Stimulated activated memory B cell treated with anti-CD40 and anti-IgM and Interleukin-4, amounts not matched to agents 10 μg/mL and 1 μg/mL and 100 μg/mL, for 72 hours (primary cell): Measurements from ENCODE around the gene ADGRL4.
A peak's percentile ranks its signal among the peaks of the same experiment; 100 is the strongest.

Experiments
- ATAC-seq: fragments of 150-1000 bp; cut with Tn5 transposase; 2 replicates; pipeline ENCODE4 v1.10.0; 2021
- H3K27ac Mint-ChIP-seq: one replicate; pipeline ENCODE4 v1.8.0; 2022; ENCODE audit warnings: mild to moderate bottlenecking, mixed read lengths
- H3K27me3 Mint-ChIP-seq: one replicate; pipeline ENCODE4 v1.8.0; 2022; ENCODE audit warnings: mixed read lengths
- H3K36me3 Mint-ChIP-seq: one replicate; pipeline ENCODE4 v1.8.0; 2022; ENCODE audit warnings: mixed read lengths
- H3K4me1 Mint-ChIP-seq: one replicate; pipeline ENCODE4 v1.8.0; 2022; ENCODE audit warnings: mixed read lengths
- H3K4me3 Mint-ChIP-seq: one replicate; pipeline ENCODE4 v1.8.0; 2022; ENCODE audit warnings: mild to moderate bottlenecking, moderate library complexity, mixed read lengths
- H3K9me3 Mint-ChIP-seq: one replicate; pipeline ENCODE4 v1.8.0; 2022; ENCODE audit warnings: mixed read lengths

The ADGRL4 gene

GRCh38 chr1:79006564-79006963, at the start of gene ADGRL4:
Gene ADGRL4 (minus strand): TSS chr1:79006730. CDS start chr1:79006654, 76 bp downstream.
- Mint-ChIP-seq H3K27me3 (no peaks in the 10 kb centered on the region), H3K4me1 (no peaks in the 10 kb centered on the region), H3K27ac (no peak within 1 kb of the TSS), H3K4me3 (no peak within 1 kb of the TSS), H3K9me3 (peaks cover 3% of the 10 kb centered on the region), H3K36me3 (no peaks in the 10 kb centered on the region)
- peak; percentile 47 for ATAC-seq

- H3K4me3 Mint-ChIP-seq: no peak overlapping the region
- no peaks in the 10 kb centered on the region for H3K36me3 Mint-ChIP-seq
- ATAC-seq: no peak
- H3K27me3 Mint-ChIP-seq: no peaks in the 10 kb centered on the region
- peaks cover 8% of the 10 kb centered on the region for H3K4me1 Mint-ChIP-seq
- no peak overlapping the region for H3K27ac Mint-ChIP-seq
- peaks cover 10% of the 10 kb centered on the region for H3K9me3 Mint-ChIP-seq
Measured at GRCh38 chr1:79055856-79056255, 49.3 kb upstream of the ADGRL4 start.

GRCh38 chr1:79052829-79053449, 46.4 kb upstream of the ADGRL4 start:
- peak; percentile 55 for ATAC-seq
- Mint-ChIP-seq H3K36me3 (no peaks in the 10 kb centered on the region), H3K27ac (peak overlapping the region; percentile 40), H3K27me3 (no peaks in the 10 kb centered on the region), H3K4me1 (peaks cover 8% of the 10 kb centered on the region), H3K9me3 (peaks cover 5% of the 10 kb centered on the region), H3K4me3 (peak overlapping the region; percentile 57)

GRCh38 chr1:79044974-79045650, 38.6 kb upstream of the ADGRL4 start:
- H3K9me3 Mint-ChIP-seq: no peaks in the 10 kb centered on the region
- H3K36me3 Mint-ChIP-seq: no peaks in the 10 kb centered on the region
- H3K4me3 Mint-ChIP-seq: no peak overlapping the region
- no peaks in the 10 kb centered on the region for H3K4me1 Mint-ChIP-seq
- no peaks in the 10 kb centered on the region for H3K27me3 Mint-ChIP-seq
- ATAC-seq: no peak
- no peak overlapping the region for H3K27ac Mint-ChIP-seq

GRCh38 chr1:79043506-79043905, 37.0 kb upstream of the ADGRL4 start:
- H3K36me3 Mint-ChIP-seq: no peaks in the 10 kb centered on the region
- H3K9me3 Mint-ChIP-seq: no peaks in the 10 kb centered on the region
- H3K27ac Mint-ChIP-seq: no peak overlapping the region
- no peaks in the 10 kb centered on the region for H3K4me1 Mint-ChIP-seq
- no peak for ATAC-seq
- no peaks in the 10 kb centered on the region for H3K27me3 Mint-ChIP-seq
- H3K4me3 Mint-ChIP-seq: no peak overlapping the region

GRCh38 chr1:79042539-79042938, 36.0 kb upstream of the ADGRL4 start:
- Mint-ChIP-seq H3K4me1 (no peaks in the 10 kb centered on the region), H3K4me3 (no peak overlapping the region), H3K36me3 (no peaks in the 10 kb centered on the region), H3K27ac (no peak overlapping the region), H3K9me3 (peaks cover 5% of the 10 kb centered on the region), H3K27me3 (no peaks in the 10 kb centered on the region)
- no peak for ATAC-seq

- no peaks in the 10 kb centered on the region for H3K36me3 Mint-ChIP-seq
Measured at GRCh38 chr1:79042117-79042516, 35.6 kb upstream of the ADGRL4 start.

GRCh38 chr1:79041666-79042065, 35.1 kb upstream of the ADGRL4 start:
- Mint-ChIP-seq H3K4me1 (no peaks in the 10 kb centered on the region), H3K27me3 (no peaks in the 10 kb centered on the region), H3K9me3 (peaks cover 10% of the 10 kb centered on the region), H3K27ac (no peak overlapping the region), H3K4me3 (no peak overlapping the region), H3K36me3 (no peaks in the 10 kb centered on the region)
- no peak for ATAC-seq

More at GRCh38 chr1:79042117-79042516, 35.6 kb upstream of the ADGRL4 start:
- H3K27ac Mint-ChIP-seq: no peak overlapping the region
- ATAC-seq: no peak
- no peak overlapping the region for H3K4me3 Mint-ChIP-seq
- peaks cover 9% of the 10 kb centered on the region for H3K9me3 Mint-ChIP-seq
- H3K27me3 Mint-ChIP-seq: no peaks in the 10 kb centered on the region
- no peaks in the 10 kb centered on the region for H3K4me1 Mint-ChIP-seq

GRCh38 chr1:79040424-79041082, 34.0 kb upstream of the ADGRL4 start:
- no peak for ATAC-seq
- H3K36me3 Mint-ChIP-seq: no peaks in the 10 kb centered on the region
- no peaks in the 10 kb centered on the region for H3K27me3 Mint-ChIP-seq
- peak overlapping the region; percentile 54 for H3K4me3 Mint-ChIP-seq
- no peak overlapping the region for H3K27ac Mint-ChIP-seq
- H3K4me1 Mint-ChIP-seq: no peaks in the 10 kb centered on the region
- H3K9me3 Mint-ChIP-seq: peaks cover 16% of the 10 kb centered on the region

GRCh38 chr1:79037085-79037484, 30.6 kb upstream of the ADGRL4 start:
- Mint-ChIP-seq H3K9me3 (peaks cover 16% of the 10 kb centered on the region), H3K4me3 (no peak overlapping the region), H3K27me3 (no peaks in the 10 kb centered on the region), H3K27ac (no peak overlapping the region), H3K4me1 (no peaks in the 10 kb centered on the region), H3K36me3 (no peaks in the 10 kb centered on the region)
- ATAC-seq: no peak

- Mint-ChIP-seq H3K27me3 (no peaks in the 10 kb centered on the region), H3K36me3 (no peaks in the 10 kb centered on the region), H3K27ac (no peak overlapping the region), H3K4me3 (no peak overlapping the region), H3K9me3 (no peaks in the 10 kb centered on the region), H3K4me1 (no peaks in the 10 kb centered on the region)
- ATAC-seq: no peak
Measured at GRCh38 chr1:79012500-79012899, 6.0 kb upstream of the ADGRL4 start.

GRCh38 chr1:79010589-79010988, 4.1 kb upstream of the ADGRL4 start:
- peaks cover 3% of the 10 kb centered on the region for H3K9me3 Mint-ChIP-seq
- no peaks in the 10 kb centered on the region for H3K27me3 Mint-ChIP-seq
- H3K36me3 Mint-ChIP-seq: no peaks in the 10 kb centered on the region
- H3K27ac Mint-ChIP-seq: no peak overlapping the region
- no peak for ATAC-seq
- H3K4me3 Mint-ChIP-seq: no peak overlapping the region
- H3K4me1 Mint-ChIP-seq: no peaks in the 10 kb centered on the region

GRCh38 chr1:79005945-79006344, 585 bp downstream of the ADGRL4 start:
- Mint-ChIP-seq H3K27ac (no peak overlapping the region), H3K27me3 (no peaks in the 10 kb centered on the region), H3K4me3 (no peak overlapping the region), H3K4me1 (no peaks in the 10 kb centered on the region), H3K36me3 (no peaks in the 10 kb centered on the region), H3K9me3 (peaks cover 3% of the 10 kb centered on the region)
- ATAC-seq: no peak

GRCh38 chr1:79004916-79005315, 1.6 kb downstream of the ADGRL4 start:
- ATAC-seq: no peak
- H3K36me3 Mint-ChIP-seq: no peaks in the 10 kb centered on the region
- H3K27me3 Mint-ChIP-seq: no peaks in the 10 kb centered on the region
- peaks cover 3% of the 10 kb centered on the region for H3K9me3 Mint-ChIP-seq
- no peak overlapping the region for H3K4me3 Mint-ChIP-seq
- H3K4me1 Mint-ChIP-seq: no peaks in the 10 kb centered on the region
- no peak overlapping the region for H3K27ac Mint-ChIP-seq

- no peak for ATAC-seq
- H3K9me3 Mint-ChIP-seq: no peaks in the 10 kb centered on the region
- H3K36me3 Mint-ChIP-seq: no peaks in the 10 kb centered on the region
- H3K4me3 Mint-ChIP-seq: no peak overlapping the region
- no peaks in the 10 kb centered on the region for H3K27me3 Mint-ChIP-seq
- H3K27ac Mint-ChIP-seq: no peak overlapping the region
- no peaks in the 10 kb centered on the region for H3K4me1 Mint-ChIP-seq
Measured at GRCh38 chr1:78996791-78997190, 9.7 kb downstream of the ADGRL4 start.

GRCh38 chr1:78987042-78987441, 19.5 kb downstream of the ADGRL4 start:
- Mint-ChIP-seq H3K27me3 (no peaks in the 10 kb centered on the region), H3K9me3 (no peaks in the 10 kb centered on the region), H3K4me1 (no peaks in the 10 kb centered on the region), H3K27ac (no peak overlapping the region), H3K4me3 (no peak overlapping the region), H3K36me3 (no peaks in the 10 kb centered on the region)
- no peak for ATAC-seq
